HL-60 (cell line): ENCODE results near the gene WARS2.

Experiments
- GABPA ChIP-seq: IDR thresholded peaks from 2 replicates; pipeline ENCODE4 v1.6.1; 2012; ENCODE audit warnings: low read depth
- POLR2AphosphoS5 ChIP-seq: IDR thresholded peaks from 2 replicates; pipeline ENCODE4 v1.6.1; 2012; ENCODE audit warnings: low read depth
- SPI1 ChIP-seq: IDR thresholded peaks from 2 replicates; pipeline ENCODE4 v1.6.1; 2012; ENCODE audit warnings: low read depth, mild to moderate bottlenecking, borderline replicate concordance
- TF ChIP-seq, protein P1 (sequence below): IDR thresholded peaks from one replicate; pipeline ENCODE4 v1.5.1; 2011; ENCODE audit warnings: low read length, control low read depth, inconsistent platforms; ENCODE audit not compliant: insufficient read depth
- TF ChIP-seq, protein P2 (sequence below): IDR thresholded peaks from 2 replicates; pipeline ENCODE4 v1.6.1; 2012; ENCODE audit warnings: low read depth; ENCODE audit not compliant: insufficient replicate concordance

- TF ChIP-seq, protein P1, sequence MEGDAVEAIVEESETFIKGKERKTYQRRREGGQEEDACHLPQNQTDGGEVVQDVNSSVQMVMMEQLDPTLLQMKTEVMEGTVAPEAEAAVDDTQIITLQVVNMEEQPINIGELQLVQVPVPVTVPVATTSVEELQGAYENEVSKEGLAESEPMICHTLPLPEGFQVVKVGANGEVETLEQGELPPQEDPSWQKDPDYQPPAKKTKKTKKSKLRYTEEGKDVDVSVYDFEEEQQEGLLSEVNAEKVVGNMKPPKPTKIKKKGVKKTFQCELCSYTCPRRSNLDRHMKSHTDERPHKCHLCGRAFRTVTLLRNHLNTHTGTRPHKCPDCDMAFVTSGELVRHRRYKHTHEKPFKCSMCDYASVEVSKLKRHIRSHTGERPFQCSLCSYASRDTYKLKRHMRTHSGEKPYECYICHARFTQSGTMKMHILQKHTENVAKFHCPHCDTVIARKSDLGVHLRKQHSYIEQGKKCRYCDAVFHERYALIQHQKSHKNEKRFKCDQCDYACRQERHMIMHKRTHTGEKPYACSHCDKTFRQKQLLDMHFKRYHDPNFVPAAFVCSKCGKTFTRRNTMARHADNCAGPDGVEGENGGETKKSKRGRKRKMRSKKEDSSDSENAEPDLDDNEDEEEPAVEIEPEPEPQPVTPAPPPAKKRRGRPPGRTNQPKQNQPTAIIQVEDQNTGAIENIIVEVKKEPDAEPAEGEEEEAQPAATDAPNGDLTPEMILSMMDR: no peak
- TF ChIP-seq, protein P2, sequence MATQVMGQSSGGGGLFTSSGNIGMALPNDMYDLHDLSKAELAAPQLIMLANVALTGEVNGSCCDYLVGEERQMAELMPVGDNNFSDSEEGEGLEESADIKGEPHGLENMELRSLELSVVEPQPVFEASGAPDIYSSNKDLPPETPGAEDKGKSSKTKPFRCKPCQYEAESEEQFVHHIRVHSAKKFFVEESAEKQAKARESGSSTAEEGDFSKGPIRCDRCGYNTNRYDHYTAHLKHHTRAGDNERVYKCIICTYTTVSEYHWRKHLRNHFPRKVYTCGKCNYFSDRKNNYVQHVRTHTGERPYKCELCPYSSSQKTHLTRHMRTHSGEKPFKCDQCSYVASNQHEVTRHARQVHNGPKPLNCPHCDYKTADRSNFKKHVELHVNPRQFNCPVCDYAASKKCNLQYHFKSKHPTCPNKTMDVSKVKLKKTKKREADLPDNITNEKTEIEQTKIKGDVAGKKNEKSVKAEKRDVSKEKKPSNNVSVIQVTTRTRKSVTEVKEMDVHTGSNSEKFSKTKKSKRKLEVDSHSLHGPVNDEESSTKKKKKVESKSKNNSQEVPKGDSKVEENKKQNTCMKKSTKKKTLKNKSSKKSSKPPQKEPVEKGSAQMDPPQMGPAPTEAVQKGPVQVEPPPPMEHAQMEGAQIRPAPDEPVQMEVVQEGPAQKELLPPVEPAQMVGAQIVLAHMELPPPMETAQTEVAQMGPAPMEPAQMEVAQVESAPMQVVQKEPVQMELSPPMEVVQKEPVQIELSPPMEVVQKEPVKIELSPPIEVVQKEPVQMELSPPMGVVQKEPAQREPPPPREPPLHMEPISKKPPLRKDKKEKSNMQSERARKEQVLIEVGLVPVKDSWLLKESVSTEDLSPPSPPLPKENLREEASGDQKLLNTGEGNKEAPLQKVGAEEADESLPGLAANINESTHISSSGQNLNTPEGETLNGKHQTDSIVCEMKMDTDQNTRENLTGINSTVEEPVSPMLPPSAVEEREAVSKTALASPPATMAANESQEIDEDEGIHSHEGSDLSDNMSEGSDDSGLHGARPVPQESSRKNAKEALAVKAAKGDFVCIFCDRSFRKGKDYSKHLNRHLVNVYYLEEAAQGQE: no peak
- no peak for TF ChIP-seq POLR2AphosphoS5
- no peak for TF ChIP-seq GABPA
- no peak for TF ChIP-seq SPI1
Measured at GRCh38 chr1:118987468-118988185, 152.8 kb downstream of the WARS2 start.
